HG03558 (cell line): ENCODE measurements around the gene C14orf119.

Source experiments
- ATAC-seq: cut with Tn5 transposase; IDR thresholded peaks from one replicate; pipeline ENCODE4 v1.9.1; 2021; ENCODE audit warnings: moderate number of reproducible peaks; ENCODE audit not compliant: unreplicated experiment; ENCODE audit errors: extremely low read depth

The C14orf119 gene

GRCh38 chr14:23058654-23059504 is 36.4 kb upstream of the C14orf119 start:
- no peak for ATAC-seq

DNA sequence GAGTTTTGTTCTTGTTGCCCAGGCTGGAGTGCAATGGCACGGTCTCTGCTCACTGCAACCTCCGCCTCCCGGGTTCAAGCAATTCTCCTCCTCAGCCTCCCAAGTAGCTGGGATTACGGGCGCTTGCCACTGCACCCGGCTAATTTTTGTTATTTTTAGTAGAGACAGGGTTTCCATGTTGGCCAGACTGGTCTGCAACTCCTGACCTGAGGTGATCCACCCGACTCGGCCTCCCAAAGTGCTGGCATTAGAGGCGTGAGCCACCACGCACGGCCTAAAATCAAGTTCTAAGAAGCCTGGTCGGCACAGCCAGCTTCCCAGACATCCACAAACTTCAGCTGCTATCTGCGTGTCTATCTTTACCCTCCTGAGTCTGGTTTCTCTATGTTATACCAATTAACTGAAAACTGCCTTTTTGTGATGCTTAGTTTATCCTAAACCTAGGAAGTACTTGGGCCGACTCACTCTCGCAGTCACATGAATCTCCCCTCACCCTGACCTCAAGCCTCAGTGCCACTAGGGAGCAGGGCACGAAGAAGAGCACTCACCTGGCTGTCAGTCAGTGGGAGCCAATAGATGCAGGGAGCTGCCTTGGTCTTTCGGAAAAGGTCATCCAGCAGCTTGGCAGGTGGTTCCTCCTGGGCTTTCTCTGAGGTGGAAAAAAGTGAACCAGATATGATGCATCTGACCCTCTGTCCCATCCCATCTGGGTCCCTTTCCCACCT is 34.6 kb upstream of the C14orf119 start:
- no peak for ATAC-seq

DNA sequence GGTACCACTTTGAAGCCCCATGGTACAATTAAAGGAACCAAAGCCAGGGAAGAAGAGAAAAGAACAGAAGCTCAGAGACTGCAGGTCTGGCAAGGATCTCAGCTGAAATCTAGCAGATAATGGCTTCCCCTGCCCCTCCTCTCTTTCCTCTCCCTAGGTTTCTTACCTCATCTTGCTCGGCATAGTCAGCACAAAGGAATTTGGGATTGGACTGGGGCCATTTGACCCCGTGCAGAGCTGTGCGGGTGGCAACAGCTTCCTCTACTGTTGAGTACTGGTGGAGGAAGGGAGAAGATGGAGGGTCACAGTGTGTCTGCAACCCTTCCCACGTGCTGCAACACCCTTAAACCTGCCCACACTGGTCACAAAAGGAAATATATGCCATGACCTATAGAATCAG is 33.3 kb upstream of the C14orf119 start:
- ATAC-seq, result no peak

DNA sequence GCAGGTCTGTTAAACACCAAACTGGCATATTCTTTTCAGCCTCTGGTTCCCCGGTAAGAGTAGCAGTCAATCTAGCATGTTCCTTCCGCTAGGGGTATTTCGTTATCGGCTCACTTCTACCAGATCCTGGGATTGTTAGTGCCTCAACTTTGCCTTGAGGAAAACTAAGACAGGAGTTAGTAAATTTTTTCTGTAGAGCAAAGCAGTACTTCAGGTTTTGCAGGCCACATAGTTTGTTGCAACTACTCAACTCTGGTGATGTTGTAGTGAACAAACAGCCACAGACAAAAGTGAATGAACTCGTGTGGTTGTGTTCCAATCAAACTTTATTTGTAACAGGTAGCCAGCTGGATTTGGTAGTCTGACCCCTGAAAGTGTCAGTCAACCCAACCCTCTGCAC is 31.7 kb upstream of the C14orf119 start:
- no peak for ATAC-seq

GRCh38 chr14:23066368-23066767 is 28.9 kb upstream of the C14orf119 start:
- no peak for ATAC-seq

DNA sequence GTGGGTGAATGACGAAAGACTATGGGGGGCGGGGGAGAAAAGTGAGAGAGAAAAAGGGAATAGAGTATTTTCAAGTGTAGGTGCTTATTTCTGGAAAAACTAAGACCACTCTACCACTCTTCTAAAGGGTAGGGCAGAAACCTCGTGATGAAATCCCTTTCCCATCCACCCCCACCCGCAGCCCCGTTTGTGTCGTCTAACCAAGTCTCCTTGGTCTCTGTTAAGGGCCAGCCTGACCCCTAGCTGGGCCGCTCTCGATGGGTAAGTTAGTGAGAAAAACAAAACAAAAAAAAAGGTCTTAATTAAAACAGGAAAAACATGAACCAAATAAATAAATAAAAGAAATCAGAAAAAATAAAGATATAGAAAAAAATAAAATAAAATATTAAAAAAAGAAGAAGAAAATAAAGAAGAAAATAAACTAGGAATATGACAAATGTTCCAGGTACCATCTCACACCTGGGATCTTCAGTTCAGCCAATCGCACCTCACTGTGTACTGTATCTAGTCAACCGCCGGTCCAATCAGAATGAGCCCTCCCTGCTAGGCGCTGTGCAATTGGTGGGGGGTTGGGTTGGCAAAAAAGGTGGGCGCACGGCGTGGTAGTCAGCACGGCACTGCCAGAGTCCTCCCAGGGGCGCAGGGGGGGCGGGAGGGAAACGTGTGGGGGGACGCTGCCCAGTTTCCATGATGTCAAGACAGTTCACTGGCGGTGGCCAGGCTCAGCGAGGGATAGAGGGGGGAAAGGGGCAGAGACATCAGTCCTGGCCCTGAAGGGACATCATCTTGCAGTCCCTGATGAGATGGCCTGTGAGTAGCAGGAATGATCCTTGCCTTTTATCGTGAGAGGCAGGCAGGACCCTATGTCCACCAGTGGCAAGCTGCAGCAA is 28.2 kb upstream of the C14orf119 start:
- no peak for ATAC-seq

DNA sequence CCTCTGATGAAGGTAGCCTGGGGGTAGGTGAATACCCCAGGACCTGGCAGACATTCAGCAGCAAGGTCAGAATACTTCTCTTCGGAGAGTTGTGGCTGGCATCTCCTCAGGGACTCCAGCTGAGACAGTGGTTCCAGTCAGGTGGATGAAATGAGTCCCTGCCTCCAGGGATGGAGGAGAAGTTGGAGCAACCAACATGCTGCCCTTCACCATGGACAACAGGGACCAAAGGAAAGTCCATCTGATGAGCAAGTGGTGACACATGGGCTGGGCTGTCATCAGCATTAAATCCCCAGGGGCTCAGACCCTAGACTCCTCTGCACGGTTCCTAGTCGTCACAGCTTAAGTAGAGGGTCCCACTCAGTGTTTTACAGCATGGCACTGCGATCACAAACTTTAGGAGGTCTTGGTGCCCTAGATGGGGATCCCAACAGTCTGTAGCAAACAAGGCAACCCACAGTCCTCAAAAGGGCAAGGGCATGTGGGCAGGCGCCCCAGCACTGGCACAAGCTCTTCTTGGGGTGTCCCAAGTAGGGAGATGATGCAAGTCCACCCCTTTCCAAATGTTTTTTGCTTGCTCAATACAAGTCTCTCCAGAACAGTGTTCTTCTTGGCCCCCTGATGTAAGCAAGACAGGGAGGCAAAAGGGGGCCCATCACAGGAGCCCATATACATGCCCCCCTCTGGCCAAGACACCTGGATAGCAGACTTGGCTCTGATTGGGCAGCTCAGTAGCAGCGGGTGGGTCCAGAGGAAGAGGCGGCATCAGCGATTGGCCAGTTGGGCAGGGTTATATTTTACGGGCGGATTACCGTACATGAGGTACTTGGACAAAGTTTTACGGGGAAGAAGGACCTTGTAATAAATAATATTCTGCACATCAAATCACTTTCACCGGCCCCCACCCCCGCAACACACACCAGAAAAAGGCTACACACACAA is 27.2 kb upstream of the C14orf119 start:
- ATAC-seq, result no peak

- no peak for ATAC-seq
These were observed 26.4 kb upstream of the C14orf119 start for GRCh38 chr14:23068789-23069412.

- no peak for ATAC-seq
These were observed 25.9 kb upstream of the C14orf119 start for GRCh38 chr14:23069413-23069806.

GRCh38 chr14:23070262-23071129 is 24.8 kb upstream of the C14orf119 start:
- no peak for ATAC-seq

GRCh38 chr14:23071244-23071920 is 23.9 kb upstream of the C14orf119 start:
- peak; percentile 69 for ATAC-seq

GRCh38 chr14:23071921-23072539 is 23.3 kb upstream of the C14orf119 start:
- no peak for ATAC-seq

GRCh38 chr14:23074906-23075305 is 20.4 kb upstream of the C14orf119 start:
- no peak for ATAC-seq

- no peak for ATAC-seq
These were observed 18.4 kb upstream of the C14orf119 start for GRCh38 chr14:23076785-23077408.

DNA sequence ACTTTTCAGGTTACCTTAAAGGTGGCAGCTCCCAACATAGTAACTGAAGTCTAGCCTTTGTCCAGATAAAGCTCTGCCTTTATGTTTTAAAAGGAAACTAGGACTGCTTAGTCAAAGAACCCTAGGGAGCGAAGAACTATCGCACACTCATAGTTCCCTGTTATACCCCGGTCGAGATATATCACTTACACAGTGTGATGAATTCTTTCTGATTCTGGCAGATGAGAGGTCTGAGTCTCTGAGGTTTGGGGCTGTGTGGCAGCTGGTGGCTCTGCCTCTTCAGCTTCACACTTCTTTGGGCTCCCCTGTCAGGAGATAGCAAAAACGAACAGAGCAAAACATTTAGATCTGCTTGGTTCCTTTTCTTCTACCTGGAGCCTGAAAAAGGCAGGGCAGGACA is 17.3 kb upstream of the C14orf119 start:
- ATAC-seq, result no peak

DNA sequence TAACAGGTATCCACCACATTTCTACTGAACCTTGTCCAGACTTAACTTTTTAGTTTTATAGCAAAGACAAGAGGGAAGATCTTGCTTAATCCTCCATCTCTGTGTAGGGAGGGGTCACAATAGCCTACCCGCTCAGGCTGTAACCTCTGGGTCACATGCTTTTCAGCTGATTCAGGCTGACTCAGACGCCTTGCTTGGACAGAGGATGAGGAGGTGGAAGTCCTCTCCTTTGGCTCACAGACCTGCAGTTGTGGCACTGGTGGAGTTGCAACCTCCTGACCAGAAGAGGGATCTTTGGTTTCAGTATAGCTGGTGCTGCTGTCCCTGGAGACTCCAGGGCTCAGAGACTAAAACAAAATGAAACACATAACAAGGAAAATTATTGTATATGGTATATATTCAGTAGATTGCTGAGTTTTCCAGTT is 16.6 kb upstream of the C14orf119 start:
- ATAC-seq, result no peak

- no peak for ATAC-seq
These were observed 15.6 kb upstream of the C14orf119 start for GRCh38 chr14:23079716-23080115.
